Breast epithelium (tissue), 4 donors: ENCODE results near the gene EAF1. TPM values are rescaled to one million over a fixed set of nuclear protein-coding genes. Genes with fewer than 3 reads are reported as not detected.

Source experiments
- DNase-seq, 2 donors: peaks; one replicate each; pipeline ENCODE4 v3.0.0-alpha.2; 2019; ENCODE audit warnings: low spot score in 2 of 2
- H3K27ac ChIP-seq, 2 donors: fragments of 200-600 bp; sonication (generic) in 1 of 2; one replicate each; pipeline ENCODE4 v1.5.1; 2016 to 2019; ENCODE audit warnings: mild to moderate bottlenecking in 1 of 2
- H3K27me3 ChIP-seq, 2 donors: fragments of 200-600 bp; sonication (generic) in 1 of 2; one replicate each; pipeline versions ENCODE4 v1.5.1 to v1.6.0; 2017 to 2019; ENCODE audit warnings: control low read depth in 1 of 2, mild to moderate bottlenecking in 1 of 2
- H3K36me3 ChIP-seq: fragments of 200-600 bp; one replicate; pipeline ENCODE4 v1.5.1; 2019
- H3K4me1 ChIP-seq, 2 donors: fragments of 200-600 bp; sonication (generic); one replicate each; pipeline ENCODE4 v1.5.1; 2016 to 2019; ENCODE audit warnings: control low read depth in 1 of 2
- H3K4me3 ChIP-seq, 3 donors: fragments of 200-600 bp; sonication (generic); 1 replicate in 2 of 3; 2 replicates in 1 of 3; pipeline ENCODE4 v1.5.1; 2016 to 2019; ENCODE audit warnings: mild to moderate bottlenecking in 3 of 3, moderate library complexity in 2 of 3
- H3K9me3 ChIP-seq, 2 donors: fragments of 200-600 bp; sonication (generic) in 1 of 2; one replicate each; pipeline ENCODE4 v1.5.1; 2016 to 2019; ENCODE audit warnings: control low read depth in 1 of 2
- CTCF ChIP-seq, 3 donors: fragments of 450-650 bp; IDR thresholded peaks; one replicate each; pipeline ENCODE4 v1.5.1; 2016 to 2017; ENCODE audit warnings: antibody characterized with exemption in 3 of 3, mild to moderate bottlenecking in 3 of 3, moderate library complexity in 3 of 3
- POLR2A ChIP-seq: fragments of 450-650 bp; IDR thresholded peaks from one replicate; pipeline ENCODE4 v1.6.1; 2016; ENCODE audit warnings: antibody characterized with exemption, mild to moderate bottlenecking, moderate library complexity
- POLR2AphosphoS5 ChIP-seq, 3 donors: sonication (generic); formaldehyde crosslinking; IDR thresholded peaks; one replicate each; pipeline ENCODE4 v1.6.1; 2017; ENCODE audit warnings: antibody characterized with exemption in 3 of 3
- intact Hi-C: fragments of 100-400 bp; cut with DNase I; formaldehyde crosslinking; loops from one replicate; pipeline ENCODE4 v1.15.1; 2023; ENCODE audit warnings: low total_unique reads
- total RNA-seq, 3 donors: library from RNA; depleted of rRNA; stranded (reverse); fragments of >200 nt; gene quantifications; one replicate each; pipeline ENCODE4 v1.1.0, GENCODE V29; 2016

The EAF1 gene
- total RNA-seq, 3 donors from 2014 or later = 18.7 to 21.5 (median 21.0) TPM

DNA sequence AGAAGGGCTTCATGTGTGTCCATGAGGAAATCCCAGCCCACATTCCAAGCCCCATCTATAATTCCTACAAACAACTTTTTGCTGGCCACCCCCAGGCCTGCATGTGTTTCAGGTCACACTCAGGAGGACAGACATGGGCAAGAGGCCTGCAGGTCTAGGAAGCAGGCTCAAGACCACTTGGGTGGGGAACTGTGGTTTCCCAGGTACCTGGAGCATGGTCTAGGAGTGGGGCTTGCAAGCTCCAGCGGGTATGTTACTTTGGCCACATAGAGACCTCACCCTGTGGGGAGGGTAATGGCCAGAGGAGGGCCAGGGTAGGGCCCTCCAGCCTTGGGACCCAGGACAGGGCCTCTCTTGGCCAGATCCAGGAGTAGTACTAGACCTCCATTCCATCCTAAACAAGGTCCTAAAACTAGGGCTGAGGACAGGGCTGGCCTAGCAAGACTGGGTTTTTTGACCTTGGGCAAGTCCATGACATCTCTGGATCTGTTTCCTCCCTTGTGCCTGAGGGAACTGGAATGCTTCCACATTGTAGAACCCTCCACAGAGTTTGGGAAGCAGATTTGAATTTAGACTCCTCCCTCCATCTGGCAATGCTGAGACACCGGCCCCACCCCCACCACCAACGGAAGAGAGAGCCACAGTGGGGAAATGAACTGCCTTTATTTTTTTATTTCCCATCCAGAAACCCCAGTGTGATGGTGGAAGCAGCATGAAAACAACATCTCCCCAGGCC, 22.3 kb downstream of the EAF1 start:
- H3K36me3 ChIP-seq = no peaks in the 10 kb centered on the region
- H3K9me3 ChIP-seq = no peaks in the 10 kb centered on the region
- no peak overlapping the region for H3K27ac ChIP-seq
- H3K27me3 ChIP-seq = no peaks in the 10 kb centered on the region
- intact Hi-C loops = no loop called here
- H3K4me3 ChIP-seq = no peak overlapping the region
- TF ChIP-seq CTCF (IDR thresholded peaks at IDR 0.05) (no peak), POLR2A (no peak), POLR2AphosphoS5 (IDR thresholded peaks at IDR 0.05) (no peak)
- H3K4me1 ChIP-seq = no peaks in the 10 kb centered on the region
- no peak for DNase-seq

GRCh38 chr3:15450438-15451215, 23.2 kb downstream of the EAF1 start:
- Histone ChIP-seq H3K27ac (no peak overlapping the region), H3K4me3 (no peak overlapping the region), H3K27me3 (no peaks in the 10 kb centered on the region), H3K9me3 (no peaks in the 10 kb centered on the region), H3K36me3 (no peaks in the 10 kb centered on the region), H3K4me1 (no peaks in the 10 kb centered on the region)
- no peak for TF ChIP-seq POLR2A
- TF ChIP-seq CTCF (IDR thresholded peaks at IDR 0.05) = no peak
- no peak for TF ChIP-seq POLR2AphosphoS5 (IDR thresholded peaks at IDR 0.05)
- DNase-seq = no peak
- intact Hi-C loops = no loop called here

- Histone ChIP-seq H3K36me3 (no peaks in the 10 kb centered on the region), H3K4me1 (no peaks in the 10 kb centered on the region), H3K27ac (no peak overlapping the region), H3K4me3 (no peak overlapping the region), H3K9me3 (no peaks in the 10 kb centered on the region), H3K27me3 (no peaks in the 10 kb centered on the region)
- no peak for DNase-seq
- intact Hi-C loops = no loop called here
- TF ChIP-seq POLR2A (no peak), POLR2AphosphoS5 (IDR thresholded peaks at IDR 0.05) (no peak), CTCF (IDR thresholded peaks at IDR 0.05) (no peak)
Observed at GRCh38 chr3:15451216-15452113, 24.1 kb downstream of the EAF1 start.

GRCh38 chr3:15452156-15452555, 24.8 kb downstream of the EAF1 start:
- Histone ChIP-seq H3K36me3 (no peaks in the 10 kb centered on the region), H3K4me3 (no peak overlapping the region), H3K9me3 (no peaks in the 10 kb centered on the region), H3K27ac (no peak overlapping the region), H3K4me1 (no peaks in the 10 kb centered on the region), H3K27me3 (no peaks in the 10 kb centered on the region)
- TF ChIP-seq CTCF (IDR thresholded peaks at IDR 0.05) = no peak
- no peak for TF ChIP-seq POLR2AphosphoS5 (IDR thresholded peaks at IDR 0.05)
- no peak for TF ChIP-seq POLR2A
- intact Hi-C loops = no loop called here
- no peak for DNase-seq
